OCI-LY7 (cell line): ENCODE results near the gene ALOXE3. TPM values are rescaled to one million over a fixed set of nuclear protein-coding genes. Genes with fewer than 3 reads are reported as not detected.

Experiments used
- BruUV-seq: library from RNA; stranded (reverse); fragments of 400-500 nt; replicated peaks from 2 replicates; lab custom pipeline; 2021; lab: Mats Ljungman, UMichigan
- CTCF ChIA-PET: fragments of 300-600 bp; sonication (Branson Sonifier 250); formaldehyde crosslinking; loops from one replicate; lab custom pipeline; 2022; ENCODE audit warnings: antibody characterized with exemption; ENCODE audit not compliant: unreplicated experiment; lab: Charles Lee
- POLR2A ChIA-PET: fragments of 300-600 bp; sonication (Branson Sonifier 250); formaldehyde crosslinking; loops from one replicate; lab custom pipeline; 2022; ENCODE audit warnings: antibody characterized with exemption; lab: Charles Lee
- DNase-seq: peaks from one replicate; pipeline ENCODE4 v3.0.0-alpha.2; 2015; ENCODE audit warnings: low spot score
- H2AFZ ChIP-seq: fragments of 200-600 bp; sonication (generic), shearing (Covaris generic); 2 replicates; pipeline ENCODE4 v1.6.1; 2014; ENCODE audit warnings: mild to moderate bottlenecking, antibody characterized with exemption, low read length, moderate library complexity
- H3K27ac ChIP-seq: fragments of 200-600 bp; sonication (generic); 2 replicates; pipeline ENCODE4 v1.5.1; 2014; ENCODE audit warnings: mixed run types, low read depth, mild to moderate bottlenecking, moderate library complexity, low read length, inconsistent platforms; ENCODE audit not compliant: poor library complexity, severe bottlenecking
- H3K36me3 ChIP-seq: fragments of 200-600 bp; sonication (generic); 2 replicates; pipeline ENCODE4 v1.6.1; 2014; ENCODE audit warnings: mild to moderate bottlenecking, antibody characterized with exemption, low read length, moderate library complexity, mixed read lengths; ENCODE audit not compliant: insufficient read depth
- H3K4me1 ChIP-seq: fragments of 200-600 bp; sonication (generic); 2 replicates; pipeline ENCODE4 v1.5.1; 2014; ENCODE audit warnings: mild to moderate bottlenecking, low read length; ENCODE audit not compliant: insufficient read depth, poor library complexity, severe bottlenecking
- H3K4me2 ChIP-seq: fragments of 200-600 bp; sonication (generic); 2 replicates; pipeline ENCODE4 v1.6.1; 2014; ENCODE audit warnings: mild to moderate bottlenecking, low read length
- H3K4me3 ChIP-seq: fragments of 200-600 bp; sonication (generic); 2 replicates; pipeline ENCODE4 v1.5.1; 2014; ENCODE audit warnings: mild to moderate bottlenecking, low read depth, low read length; ENCODE audit not compliant: poor library complexity, severe bottlenecking
- H3K79me2 ChIP-seq: fragments of 200-600 bp; sonication (generic); 2 replicates; pipeline ENCODE4 v1.6.1; 2016; ENCODE audit warnings: low read depth, mild to moderate bottlenecking, low read length, moderate library complexity, mixed read lengths; ENCODE audit not compliant: insufficient read depth
- H3K9me2 ChIP-seq: fragments of 200-600 bp; sonication (generic); 2 replicates; pipeline ENCODE4 v1.6.1; 2016; ENCODE audit warnings: mild to moderate bottlenecking, low read length, mixed read lengths; ENCODE audit not compliant: insufficient read depth
- H3K9me3 ChIP-seq: fragments of 200-600 bp; sonication (generic); 2 replicates; pipeline ENCODE4 v1.6.1; 2014; ENCODE audit warnings: mild to moderate bottlenecking, mixed run types, low read length, mixed read lengths
- H4K20me1 ChIP-seq: fragments of 200-600 bp; sonication (generic); 2 replicates; pipeline ENCODE4 v1.6.1; 2014; ENCODE audit warnings: mild to moderate bottlenecking, antibody characterized with exemption, low read length, moderate library complexity, mixed read lengths; ENCODE audit not compliant: insufficient read depth
- EZH2phosphoT487 ChIP-seq: fragments of 200-600 bp; sonication (generic); IDR thresholded peaks from 2 replicates; pipeline ENCODE4 v1.6.1; 2018; ENCODE audit warnings: low read depth, borderline replicate concordance, mild to moderate bottlenecking, mixed run types, antibody characterized with exemption, low read length, moderate library complexity, mixed read lengths
- intact Hi-C: fragments of 100-400 bp; cut with micrococcal nuclease; formaldehyde crosslinking; loops from one replicate; pipeline ENCODE4 v1.10.0; 2022; ENCODE audit not compliant: unreplicated experiment
- total RNA-seq, 2 experiments: library from RNA; depleted of rRNA in 1 of 2; stranded (reverse); fragments of >200 nt in 1 of 2; shearing (Covaris generic) in 1 of 2; gene quantifications; 2 replicates each; pipeline ENCODE4 v1.2.3, GENCODE V29; 2014 to 2022
- TF ChIP-seq, protein P1 (sequence below): fragments of 200-600 bp; sonication (generic); conservative IDR thresholded peaks from 2 replicates; pipeline ENCODE4 v1.5.1; 2014; ENCODE audit warnings: mild to moderate bottlenecking, antibody characterized with exemption, low read length, moderate library complexity, mixed read lengths

Gene ALOXE3
- total RNA-seq, 2 experiments from 2014 or later = 0.10 TPM; not detected in 1

DNA sequence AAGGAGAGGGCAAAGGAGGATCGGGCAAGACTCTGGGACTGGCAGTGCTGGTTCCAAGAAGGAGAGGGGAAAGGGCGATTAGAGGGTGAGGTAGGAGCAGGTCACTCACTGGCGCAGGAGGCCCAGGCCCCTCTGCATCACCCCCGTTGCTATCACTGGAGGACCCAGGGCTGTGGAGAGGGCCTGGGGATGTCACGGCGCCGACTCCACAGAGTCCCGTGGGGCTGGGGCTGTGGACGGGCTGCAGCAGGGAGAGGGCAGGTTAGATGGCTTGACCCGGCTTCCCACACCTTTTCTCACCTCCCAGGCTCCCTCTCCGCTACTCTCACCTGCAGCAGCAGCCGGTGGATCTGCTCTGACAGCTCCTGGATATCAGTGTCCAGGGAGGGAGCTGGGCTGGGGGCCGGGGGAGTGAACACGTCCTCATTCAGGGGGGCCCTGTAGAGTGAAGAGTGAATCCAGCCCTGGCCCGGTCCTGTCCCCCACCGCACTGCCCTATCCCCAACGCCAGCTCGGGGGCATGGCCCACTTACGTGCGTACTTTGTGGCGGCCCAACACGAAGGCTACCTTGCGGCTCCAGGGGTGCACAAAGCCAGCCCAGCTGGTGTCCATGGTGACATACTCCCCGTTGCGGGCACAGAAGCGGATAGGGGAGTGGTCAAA, 29.0 kb upstream of the ALOXE3 start:
- Histone ChIP-seq H2AFZ (no peak overlapping the region), H3K36me3 (peaks cover 71% of the 10 kb centered on the region), H3K27ac (no peak overlapping the region), H3K4me3 (no peak overlapping the region), H4K20me1 (no peaks in the 10 kb centered on the region; the same call in 1 of the 2 replicates), H3K9me2 (no peaks in the 10 kb centered on the region), H3K4me1 (peaks cover 10% of the 10 kb centered on the region), H3K4me2 (no peak overlapping the region), H3K9me3 (no peaks in the 10 kb centered on the region), H3K79me2 (peaks cover 8% of the 10 kb centered on the region; the same call in 1 of the 2 replicates)
- ChIA-PET POLR2A (interaction anchor here (0.6 kb wide), 1 partner anchor 161 kb away, joined by 3 read pairs; no protein-coding TSS in a partner anchor), CTCF (no interaction called here)
- BruUV-seq = no TSS peak
- no peak for TF ChIP-seq EZH2phosphoT487
- TF ChIP-seq, protein P1, sequence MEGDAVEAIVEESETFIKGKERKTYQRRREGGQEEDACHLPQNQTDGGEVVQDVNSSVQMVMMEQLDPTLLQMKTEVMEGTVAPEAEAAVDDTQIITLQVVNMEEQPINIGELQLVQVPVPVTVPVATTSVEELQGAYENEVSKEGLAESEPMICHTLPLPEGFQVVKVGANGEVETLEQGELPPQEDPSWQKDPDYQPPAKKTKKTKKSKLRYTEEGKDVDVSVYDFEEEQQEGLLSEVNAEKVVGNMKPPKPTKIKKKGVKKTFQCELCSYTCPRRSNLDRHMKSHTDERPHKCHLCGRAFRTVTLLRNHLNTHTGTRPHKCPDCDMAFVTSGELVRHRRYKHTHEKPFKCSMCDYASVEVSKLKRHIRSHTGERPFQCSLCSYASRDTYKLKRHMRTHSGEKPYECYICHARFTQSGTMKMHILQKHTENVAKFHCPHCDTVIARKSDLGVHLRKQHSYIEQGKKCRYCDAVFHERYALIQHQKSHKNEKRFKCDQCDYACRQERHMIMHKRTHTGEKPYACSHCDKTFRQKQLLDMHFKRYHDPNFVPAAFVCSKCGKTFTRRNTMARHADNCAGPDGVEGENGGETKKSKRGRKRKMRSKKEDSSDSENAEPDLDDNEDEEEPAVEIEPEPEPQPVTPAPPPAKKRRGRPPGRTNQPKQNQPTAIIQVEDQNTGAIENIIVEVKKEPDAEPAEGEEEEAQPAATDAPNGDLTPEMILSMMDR = no peak
- DNase-seq = no peak
- intact Hi-C loops = no loop called here

DNA sequence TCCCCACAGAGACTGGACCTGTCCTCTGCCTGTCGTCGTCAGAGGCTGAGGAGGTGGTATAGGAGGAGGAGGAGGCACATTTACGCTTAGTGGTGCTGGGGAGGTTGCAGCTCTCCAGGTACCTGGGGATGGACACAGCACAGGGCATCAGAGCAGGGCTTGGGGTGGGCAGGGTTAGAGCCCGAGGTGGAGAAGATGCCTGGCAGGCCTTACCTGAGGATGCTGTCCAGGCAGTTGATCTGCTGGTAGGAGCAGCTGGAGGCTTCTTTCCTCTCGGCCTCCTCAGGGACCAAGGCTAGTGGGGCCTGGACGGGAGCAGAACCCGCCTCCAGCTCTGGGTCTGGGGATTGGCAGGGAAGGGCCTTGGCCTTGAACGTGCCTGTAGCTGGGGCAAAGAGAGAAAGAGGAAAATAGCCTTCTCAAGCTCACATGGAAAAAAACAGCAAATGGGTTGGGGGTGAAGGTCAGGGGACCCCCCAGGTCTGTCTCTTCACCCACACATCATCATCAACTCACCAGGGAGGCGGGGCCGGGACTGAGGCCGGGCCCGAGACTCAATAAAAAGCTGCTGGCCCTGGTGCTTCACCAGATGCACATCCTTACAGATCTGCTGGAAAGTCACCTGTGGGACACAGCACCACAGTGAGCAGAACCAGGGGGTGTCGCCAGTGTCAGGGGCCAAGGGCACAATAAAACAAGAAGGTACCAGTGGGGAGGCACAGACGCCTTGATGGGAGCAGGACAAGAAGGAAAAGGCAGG, 28.2 kb upstream of the ALOXE3 start:
- Histone ChIP-seq H3K4me1 (peaks cover 9% of the 10 kb centered on the region), H3K4me2 (no peak overlapping the region), H3K79me2 (peaks cover 8% of the 10 kb centered on the region; the same call in 1 of the 2 replicates), H3K27ac (no peak overlapping the region), H3K9me2 (no peaks in the 10 kb centered on the region), H4K20me1 (no peaks in the 10 kb centered on the region; the same call in 1 of the 2 replicates), H3K9me3 (no peaks in the 10 kb centered on the region), H3K36me3 (peaks cover 72% of the 10 kb centered on the region), H2AFZ (no peak overlapping the region), H3K4me3 (no peak overlapping the region)
- ChIA-PET POLR2A (no interaction called here), CTCF (no interaction called here)
- intact Hi-C loops = no loop called here
- BruUV-seq = no TSS peak
- TF ChIP-seq, protein P1 = no peak
- no peak for TF ChIP-seq EZH2phosphoT487
- DNase-seq = no peak
